ENCODE measurements around the gene ALDH5A1.

The ALDH5A1 gene

DNA sequence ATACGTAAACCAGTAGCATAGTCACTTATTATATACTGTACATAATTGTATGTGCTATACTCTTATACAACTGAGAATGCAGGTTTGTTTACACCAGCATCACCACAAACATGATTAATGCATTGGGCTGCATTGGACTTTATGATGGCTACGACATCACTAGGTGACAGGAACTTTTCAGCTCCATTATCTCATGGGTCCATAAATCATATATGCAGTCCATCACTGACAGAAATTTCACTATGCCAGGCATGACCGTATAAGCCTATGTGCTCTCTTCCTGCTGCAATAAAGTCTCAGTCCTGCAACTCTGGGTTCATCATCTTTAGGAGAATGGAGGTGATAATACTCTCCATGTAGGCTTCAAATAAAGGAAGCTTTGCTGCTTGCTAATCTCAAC, 45.4 kb downstream of the ALDH5A1 start:
- Histone ChIP-seq H3K18ac (ENCODE audit: low read length) (no peak overlapping the region), H3K4ac (ENCODE audit: low read depth, low read length) (no peak overlapping the region), H3K9me3 (ENCODE audit: insufficient read depth, low read depth, low read length) (no peaks in the 10 kb centered on the region), H3K9ac (ENCODE audit: low read length) (no peak overlapping the region), H3K79me1 (ENCODE audit: low read length) (no peaks in the 10 kb centered on the region), H2BK12ac (ENCODE audit: low read length) (no peak overlapping the region), H3K14ac (ENCODE audit: low read length) (no peak overlapping the region), H3K4me3 (ENCODE audit: low read depth, low read length) (no peak overlapping the region), H3K36me3 (ENCODE audit: control insufficient read depth in 1 of 2, insufficient read depth in 2 of 2, low read length in 2 of 2) (no peaks in the 10 kb centered on the region), H2AFZ (ENCODE audit: insufficient read depth, low read length, poor library complexity) (no peak overlapping the region), H4K12ac (ENCODE audit: low read depth, low read length) (no peak overlapping the region), H3K4me1 (ENCODE audit: control insufficient read depth in 1 of 2, insufficient read depth in 2 of 2, low read length in 2 of 2) (no peaks in the 10 kb centered on the region), H3K23ac (ENCODE audit: low read length) (no peak overlapping the region), H3K79me2 (ENCODE audit: control insufficient read depth, insufficient read depth, low read length, poor library complexity) (no peaks in the 10 kb centered on the region), H3K27ac (ENCODE audit: low read depth, low read length) (no peak overlapping the region), H3K4me2 (ENCODE audit: low read length) (no peak overlapping the region), H4K8ac (ENCODE audit: low read depth, low read length) (no peak overlapping the region), H2BK120ac (ENCODE audit: insufficient read depth, low read length, poor library complexity) (no peak overlapping the region), H4K91ac (ENCODE audit: low read depth, low read length) (no peak overlapping the region), H3K27me3 (ENCODE audit: insufficient read depth, low read length) (no peaks in the 10 kb centered on the region), H2AK5ac (ENCODE audit: low read length) (no peak overlapping the region), H2BK5ac (ENCODE audit: low read depth, low read length, poor library complexity) (no peak overlapping the region)
- WGBS (ENCODE audit: extremely low coverage, insufficient coverage, insufficient read length): no CpG with 5 or more reads among the region's 3 CpGs
- DNase-seq: peak in 1 of 2 donors; percentile 36

DNA sequence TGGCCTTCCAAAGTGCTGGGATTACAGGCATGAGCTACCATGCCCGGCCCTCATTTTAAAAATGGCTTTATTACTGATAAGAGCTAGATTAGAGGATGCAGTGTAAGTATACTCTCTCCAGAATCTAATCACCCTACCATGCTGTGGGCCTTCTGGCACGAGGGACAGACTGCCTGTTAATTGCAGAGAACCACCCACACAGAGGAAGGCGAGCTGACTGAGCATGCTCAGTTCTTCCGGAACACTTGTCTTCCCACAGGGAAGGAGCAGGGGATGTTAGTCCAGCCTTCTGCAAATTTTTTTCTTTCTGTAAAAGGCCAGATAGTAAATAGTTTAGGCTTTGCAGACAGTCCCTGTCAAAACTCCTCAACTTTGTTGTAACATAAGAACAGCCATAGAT, 48.9 kb downstream of the ALDH5A1 start:
- Histone ChIP-seq H3K4ac (ENCODE audit: low read depth, low read length) (no peak overlapping the region), H3K18ac (ENCODE audit: low read length) (no peak overlapping the region), H4K12ac (ENCODE audit: low read depth, low read length) (no peak overlapping the region), H2AK5ac (ENCODE audit: low read length) (no peak overlapping the region), H3K9me3 (ENCODE audit: insufficient read depth, low read depth, low read length) (no peaks in the 10 kb centered on the region), H3K4me3 (ENCODE audit: low read depth, low read length) (no peak overlapping the region), H3K79me2 (ENCODE audit: control insufficient read depth, insufficient read depth, low read length, poor library complexity) (no peaks in the 10 kb centered on the region), H2BK5ac (ENCODE audit: low read depth, low read length, poor library complexity) (no peak overlapping the region), H2BK12ac (ENCODE audit: low read length) (no peak overlapping the region), H4K91ac (ENCODE audit: low read depth, low read length) (no peak overlapping the region), H2BK120ac (ENCODE audit: insufficient read depth, low read length, poor library complexity) (no peak overlapping the region), H3K36me3 (ENCODE audit: control insufficient read depth in 1 of 2, insufficient read depth in 2 of 2, low read length in 2 of 2) (no peaks in the 10 kb centered on the region), H3K23ac (ENCODE audit: low read length) (no peak overlapping the region), H3K9ac (ENCODE audit: low read length) (no peak overlapping the region), H4K8ac (ENCODE audit: low read depth, low read length) (no peak overlapping the region), H2AFZ (ENCODE audit: insufficient read depth, low read length, poor library complexity) (no peak overlapping the region), H3K4me2 (ENCODE audit: low read length) (no peak overlapping the region), H3K79me1 (ENCODE audit: low read length) (no peaks in the 10 kb centered on the region), H3K27me3 (ENCODE audit: insufficient read depth, low read length) (no peaks in the 10 kb centered on the region), H3K27ac (ENCODE audit: low read depth, low read length) (no peak overlapping the region), H3K4me1 (ENCODE audit: control insufficient read depth in 1 of 2, insufficient read depth in 2 of 2, low read length in 2 of 2) (no peaks in the 10 kb centered on the region), H3K14ac (ENCODE audit: low read length) (no peak overlapping the region)
- DNase-seq: no peak
- no CpG with 5 or more reads among the region's 4 CpGs for WGBS (ENCODE audit: extremely low coverage, insufficient coverage, insufficient read length)

DNA sequence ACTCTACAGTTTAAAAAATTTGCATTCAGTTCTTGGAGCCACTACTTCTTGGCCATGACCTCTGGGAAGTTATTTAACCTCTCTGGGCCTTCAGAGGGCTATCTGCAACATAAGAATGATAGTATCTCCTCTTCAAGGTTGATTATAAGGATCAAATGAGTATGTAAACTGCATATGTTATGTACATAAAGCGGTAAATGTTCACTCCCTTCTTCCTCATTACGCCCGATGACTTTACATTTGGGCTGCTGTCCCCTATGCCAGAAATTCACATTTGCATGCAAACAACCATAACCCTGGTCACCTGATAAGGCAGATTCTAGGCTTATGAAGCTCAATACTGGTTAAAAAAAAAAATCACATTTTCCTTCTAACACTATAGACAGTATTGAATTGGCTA, 50.4 kb downstream of the ALDH5A1 start:
- Histone ChIP-seq H3K4me2 (ENCODE audit: low read length) (no peak overlapping the region), H3K4ac (ENCODE audit: low read depth, low read length) (no peak overlapping the region), H3K27ac (ENCODE audit: low read depth, low read length) (no peak overlapping the region), H3K9me3 (ENCODE audit: insufficient read depth, low read depth, low read length) (no peaks in the 10 kb centered on the region), H2BK5ac (ENCODE audit: low read depth, low read length, poor library complexity) (no peak overlapping the region), H2AK5ac (ENCODE audit: low read length) (no peak overlapping the region), H4K91ac (ENCODE audit: low read depth, low read length) (no peak overlapping the region), H3K18ac (ENCODE audit: low read length) (no peak overlapping the region), H3K79me2 (ENCODE audit: control insufficient read depth, insufficient read depth, low read length, poor library complexity) (no peaks in the 10 kb centered on the region), H3K14ac (ENCODE audit: low read length) (no peak overlapping the region), H4K8ac (ENCODE audit: low read depth, low read length) (no peak overlapping the region), H2AFZ (ENCODE audit: insufficient read depth, low read length, poor library complexity) (no peak overlapping the region), H3K79me1 (ENCODE audit: low read length) (no peaks in the 10 kb centered on the region), H2BK12ac (ENCODE audit: low read length) (no peak overlapping the region), H4K12ac (ENCODE audit: low read depth, low read length) (no peak overlapping the region), H3K4me1 (ENCODE audit: control insufficient read depth in 1 of 2, insufficient read depth in 2 of 2, low read length in 2 of 2) (no peaks in the 10 kb centered on the region), H3K27me3 (ENCODE audit: insufficient read depth, low read length) (no peaks in the 10 kb centered on the region), H3K23ac (ENCODE audit: low read length) (no peak overlapping the region), H3K9ac (ENCODE audit: low read length) (no peak overlapping the region), H2BK120ac (ENCODE audit: insufficient read depth, low read length, poor library complexity) (no peak overlapping the region), H3K4me3 (ENCODE audit: low read depth, low read length) (no peak overlapping the region), H3K36me3 (ENCODE audit: control insufficient read depth in 1 of 2, insufficient read depth in 2 of 2, low read length in 2 of 2) (no peaks in the 10 kb centered on the region)
- no CpG with 5 or more reads among the region's 3 CpGs for WGBS (ENCODE audit: extremely low coverage, insufficient coverage, insufficient read length)
- DNase-seq: no peak

DNA sequence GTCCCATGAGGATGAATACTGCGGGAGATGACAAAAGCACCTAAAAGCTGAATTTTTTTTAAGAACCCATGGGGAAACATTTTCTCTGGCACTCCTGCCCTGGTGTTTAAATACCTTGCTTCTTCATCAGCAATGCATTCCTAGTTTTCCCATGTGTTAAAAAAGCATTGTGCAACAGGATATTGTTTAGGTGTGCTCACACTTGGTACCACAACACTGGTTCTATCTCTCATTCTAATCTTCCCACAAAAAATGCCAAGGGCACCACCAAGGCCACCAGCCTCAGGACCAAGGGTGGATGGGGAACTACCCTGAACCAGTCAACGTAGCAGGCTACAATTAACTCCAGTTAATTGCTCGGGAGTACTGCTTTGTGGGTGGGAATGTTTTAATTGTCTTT, 50.9 kb downstream of the ALDH5A1 start:
- no peak overlapping the region for H3K23ac ChIP-seq (ENCODE audit: low read length)
- H4K91ac ChIP-seq (ENCODE audit: low read depth, low read length): no peak overlapping the region
- H3K9ac ChIP-seq (ENCODE audit: low read length): no peak overlapping the region
- H3K14ac ChIP-seq (ENCODE audit: low read length): no peak overlapping the region
- no peaks in the 10 kb centered on the region for H3K27me3 ChIP-seq (ENCODE audit: insufficient read depth, low read length)
- no peaks in the 10 kb centered on the region for H3K4me1 ChIP-seq (ENCODE audit: control insufficient read depth in 1 of 2, insufficient read depth in 2 of 2, low read length in 2 of 2)
- no peak overlapping the region for H2AFZ ChIP-seq (ENCODE audit: insufficient read depth, low read length, poor library complexity)
- no peak overlapping the region for H3K27ac ChIP-seq (ENCODE audit: low read depth, low read length)
- H2AK5ac ChIP-seq (ENCODE audit: low read length): no peak overlapping the region
- DNase-seq: peak; percentile 13 to 62
- no peak overlapping the region for H2BK5ac ChIP-seq (ENCODE audit: low read depth, low read length, poor library complexity)
- no peak overlapping the region for H2BK12ac ChIP-seq (ENCODE audit: low read length)
- no peak overlapping the region for H3K18ac ChIP-seq (ENCODE audit: low read length)
- H3K9me3 ChIP-seq (ENCODE audit: insufficient read depth, low read depth, low read length): no peaks in the 10 kb centered on the region
- no peak overlapping the region for H3K4ac ChIP-seq (ENCODE audit: low read depth, low read length)
- no peak overlapping the region for H2BK120ac ChIP-seq (ENCODE audit: insufficient read depth, low read length, poor library complexity)
- H3K4me2 ChIP-seq (ENCODE audit: low read length): no peak overlapping the region
- H3K79me1 ChIP-seq (ENCODE audit: low read length): no peaks in the 10 kb centered on the region
- H3K79me2 ChIP-seq (ENCODE audit: control insufficient read depth, insufficient read depth, low read length, poor library complexity): no peaks in the 10 kb centered on the region
- WGBS (ENCODE audit: extremely low coverage, insufficient coverage, insufficient read length): no CpG with 5 or more reads among the region's 3 CpGs
- H4K12ac ChIP-seq (ENCODE audit: low read depth, low read length): no peak overlapping the region
- no peaks in the 10 kb centered on the region for H3K36me3 ChIP-seq (ENCODE audit: control insufficient read depth in 1 of 2, insufficient read depth in 2 of 2, low read length in 2 of 2)
- H4K8ac ChIP-seq (ENCODE audit: low read depth, low read length): no peak overlapping the region
- H3K4me3 ChIP-seq (ENCODE audit: low read depth, low read length): no peak overlapping the region

Data from trophoblast cell (in vitro differentiated cells and primary cell).